Natural killer cell (primary cell): Measurements from ENCODE around the gene ID1. TPM values are rescaled to one million over a fixed set of nuclear protein-coding genes. Genes with fewer than 3 reads are reported as not detected.

Experiments used
- ATAC-seq, 3 donors: fragments of 150-1000 bp in 2 of 3; fragments of 200-7000 bp in 1 of 3; cut with Tn5 transposase; 1 replicate in 1 of 3; 2 replicates in 2 of 3; pipeline ENCODE4 v1.10.0; 2021; ENCODE audit warnings: mild to moderate bottlenecking in 2 of 3, moderate library complexity in 2 of 3
- DNase-seq, 2 donors: peaks; one replicate each; pipeline versions ENCODE4 v3.0.0 to v3.0.0-alpha.2; 2013 to 2021; ENCODE audit warnings: mixed read lengths in 1 of 2
- H3K27ac ChIP-seq: one replicate; pipeline ENCODE4 v1.5.1; 2013; ENCODE audit warnings: mild to moderate bottlenecking, low read length
- H3K27me3 ChIP-seq: one replicate; pipeline ENCODE4 v1.6.1; 2013; ENCODE audit warnings: low read length; ENCODE audit not compliant: control insufficient read depth, insufficient read depth
- H3K36me3 ChIP-seq: one replicate; pipeline ENCODE4 v1.6.1; 2013; ENCODE audit warnings: low read length; ENCODE audit not compliant: control insufficient read depth, insufficient read depth
- H3K4me1 ChIP-seq: one replicate; pipeline ENCODE4 v1.6.1; 2013; ENCODE audit warnings: low read length; ENCODE audit not compliant: control insufficient read depth, insufficient read depth
- H3K4me3 ChIP-seq: one replicate; pipeline ENCODE4 v1.5.1; 2013; ENCODE audit warnings: low read length
- H3K9me3 ChIP-seq: one replicate; pipeline ENCODE4 v1.6.1; 2013; ENCODE audit warnings: low read length; ENCODE audit not compliant: control insufficient read depth, insufficient read depth
- H3K27ac Mint-ChIP-seq, 2 donors: one replicate each; pipeline ENCODE4 v1.8.0; 2022; ENCODE audit warnings: mild to moderate bottlenecking in 2 of 2, mixed read lengths in 2 of 2, moderate library complexity in 1 of 2
- H3K27me3 Mint-ChIP-seq, 2 donors: one replicate each; pipeline ENCODE4 v1.8.0; 2022; ENCODE audit warnings: low read depth in 2 of 2, mixed read lengths in 2 of 2
- H3K36me3 Mint-ChIP-seq: one replicate; pipeline ENCODE4 v1.8.0; 2022; ENCODE audit warnings: mixed read lengths
- H3K4me1 Mint-ChIP-seq, 2 donors: one replicate each; pipeline ENCODE4 v1.8.0; 2022; ENCODE audit warnings: mixed read lengths in 2 of 2
- H3K4me3 Mint-ChIP-seq: one replicate; pipeline ENCODE4 v1.8.0; 2022; ENCODE audit warnings: mild to moderate bottlenecking, moderate library complexity, mixed read lengths
- H3K9me3 Mint-ChIP-seq, 2 donors: one replicate each; pipeline ENCODE4 v1.8.0; 2022; ENCODE audit warnings: mixed read lengths in 2 of 2
- CTCF ChIP-seq: fragments of 200-600 bp; IDR thresholded peaks from one replicate; pipeline ENCODE4 v1.8.0; 2022; ENCODE audit warnings: antibody characterized with exemption
- WGBS: methylation state at CpG from one replicate; pipeline ENCODE4 v1.1.7; 2013; ENCODE audit warnings: missing lambda C conversion rate; ENCODE audit not compliant: insufficient coverage; 5-methylcytosine and 5-hydroxymethylcytosine counted together
- intact Hi-C: fragments of 100-400 bp; cut with micrococcal nuclease; formaldehyde crosslinking; loops from one replicate; pipeline ENCODE4 v1.14.2; 2022
- total RNA-seq, 4 donors: library from RNA; stranded (reverse); fragments of 120-200 nt in 1 of 4; gene quantifications; one replicate each; pipeline versions ENCODE4 v1.2.3 to v1.2.4, GENCODE V29; 2013 to 2022

The ID1 gene
- total RNA-seq, 3 donors from 2014 or later (not counting 1 experiment from before 2014, with no cell fraction given) = 5.6 to 10.1 (median 6.4) TPM

GRCh38 chr20:31580706-31581105 is 24.4 kb upstream of the ID1 start:
- no peak for TF ChIP-seq CTCF
- intact Hi-C loops = no loop called here
- no peaks in the 10 kb centered on the region for H3K9me3 ChIP-seq
- ATAC-seq = no peak
- no peaks in the 10 kb centered on the region for H3K4me1 ChIP-seq
- Mint-ChIP-seq H3K9me3 (no peaks in the 10 kb centered on the region), H3K27ac (no peak overlapping the region), H3K36me3 (no peaks in the 10 kb centered on the region), H3K27me3 (peaks cover 0 to 2% of the 10 kb centered on the region in 2 donors), H3K4me3 (no peak overlapping the region), H3K4me1 (no peaks in the 10 kb centered on the region)
- H3K36me3 ChIP-seq = no peaks in the 10 kb centered on the region
- no peak for DNase-seq
- WGBS = 85% methylated on average over 7 of the region's 7 CpGs
- H3K27me3 ChIP-seq = no peaks in the 10 kb centered on the region
- no peak overlapping the region for H3K4me3 ChIP-seq
- no peak overlapping the region for H3K27ac ChIP-seq

GRCh38 chr20:31581391-31581790 is 23.7 kb upstream of the ID1 start:
- DNase-seq = no peak
- no peak overlapping the region for H3K4me3 ChIP-seq
- no peak overlapping the region for H3K27ac ChIP-seq
- Mint-ChIP-seq H3K27me3 (peaks cover 0 to 2% of the 10 kb centered on the region in 2 donors), H3K4me3 (no peak overlapping the region), H3K27ac (no peak overlapping the region), H3K4me1 (no peaks in the 10 kb centered on the region), H3K9me3 (no peaks in the 10 kb centered on the region), H3K36me3 (no peaks in the 10 kb centered on the region)
- H3K27me3 ChIP-seq = no peaks in the 10 kb centered on the region
- 91% methylated on average over 5 of the region's 13 CpGs for WGBS
- H3K9me3 ChIP-seq = no peaks in the 10 kb centered on the region
- no peaks in the 10 kb centered on the region for H3K36me3 ChIP-seq
- ATAC-seq = no peak
- intact Hi-C loops = no loop called here
- TF ChIP-seq CTCF = no peak
- no peaks in the 10 kb centered on the region for H3K4me1 ChIP-seq

GRCh38 chr20:31587545-31588389 is 17.3 kb upstream of the ID1 start:
- ATAC-seq (peak; percentile 43 to 80 (median 50)), DNase-seq (no peak)
- peaks cover 8% of the 10 kb centered on the region in 2 donors for H3K4me1 Mint-ChIP-seq
- H3K36me3 Mint-ChIP-seq = no peaks in the 10 kb centered on the region
- peak overlapping the region in 1 of 2 donors; percentile 70 for H3K27ac Mint-ChIP-seq
- TF ChIP-seq CTCF = no peak
- intact Hi-C loops = no loop called here
- H3K4me1 ChIP-seq = peaks cover 8% of the 10 kb centered on the region
- 4% methylated on average over 76 of the region's 76 CpGs for WGBS
- no peaks in the 10 kb centered on the region for H3K9me3 ChIP-seq
- H3K36me3 ChIP-seq = no peaks in the 10 kb centered on the region
- no peak overlapping the region for H3K4me3 ChIP-seq
- peak overlapping the region; percentile 90 for H3K4me3 Mint-ChIP-seq
- no peaks in the 10 kb centered on the region for H3K9me3 Mint-ChIP-seq
- H3K27me3 ChIP-seq = peaks cover 9% of the 10 kb centered on the region
- H3K27me3 Mint-ChIP-seq = peaks cover 7 to 9% of the 10 kb centered on the region in 2 donors
- H3K27ac ChIP-seq = no peak overlapping the region
